HepG2 (cell line): ENCODE results near the gene CLUH. TPM values are rescaled to one million over a fixed set of nuclear protein-coding genes. Genes with fewer than 3 reads are reported as not detected.

Experiments used
- ATAC-seq: fragments of 200-7000 bp; cut with Tn5 transposase; 3 replicates; pipeline ENCODE4 v1.9.1; 2020; ENCODE audit warnings: mild to moderate bottlenecking, moderate library complexity
- BruUV-seq: library from RNA; stranded (reverse); fragments of 400-500 nt; replicated peaks from 2 replicates; lab custom pipeline; 2021; lab: Mats Ljungman, UMichigan
- CTCF ChIA-PET: fragments of 300-600 bp; formaldehyde crosslinking; extraction: SDS; loops from one replicate; lab custom pipeline; 2021; ENCODE audit warnings: low total read pairs, inconsistent platforms, low intra/inter-chr PET ratio; lab: Yijun Ruan, JAX
- POLR2A ChIA-PET: fragments of 350-600 bp; sonication (Branson Sonifier 250); formaldehyde crosslinking; loops from one replicate; lab custom pipeline; 2020; ENCODE audit warnings: antibody characterized with exemption, inconsistent platforms; lab: Yijun Ruan, JAX
- DNase-seq: peaks from one replicate; pipeline ENCODE4 v3.0.0-alpha.2; 2015; ENCODE audit warnings: low spot score
- FAIRE-seq: peaks from 3 replicates; lab custom pipeline; 2011; peaks lifted over from hg19 to GRCh38; lab: Jason Lieb, UNC
- H2AFZ ChIP-seq: one replicate; pipeline ENCODE4 v1.6.1; 2011; ENCODE audit warnings: low read length, inconsistent platforms
- H3K27ac ChIP-seq: fragments of 300-600 bp; 3 replicates; pipeline ENCODE4 v1.8.0; 2011; ENCODE audit warnings: mixed run types, mild to moderate bottlenecking, mixed read lengths, low read length, inconsistent platforms; ENCODE audit not compliant: insufficient read depth; ENCODE audit errors: extremely low read length
- H3K27me3 ChIP-seq, 2 experiments: fragments of 200-600 bp in 1 of 2; 2 replicates in 1 of 2; 3 replicates in 1 of 2; pipeline versions ENCODE4 v1.6.0 to v1.8.0; 2011; ENCODE audit warnings: low read length in 2 of 2, mild to moderate bottlenecking in 2 of 2, moderate library complexity in 2 of 2, inconsistent platforms in 1 of 2; ENCODE audit not compliant: insufficient read depth in 2 of 2, control insufficient read depth in 1 of 2
- H3K36me3 ChIP-seq, 2 experiments: fragments of 200-600 bp in 1 of 2; replicated peaks in 1 of 2; 2 replicates in 1 of 2; 3 replicates in 1 of 2; pipeline versions ENCODE4 v1.5.1 to v1.8.0; 2011; ENCODE audit warnings: low read length in 2 of 2, inconsistent platforms in 1 of 2; ENCODE audit not compliant: insufficient read depth in 2 of 2, control insufficient read depth in 1 of 2
- H3K4me1 ChIP-seq: 2 replicates; pipeline ENCODE4 v1.5.1; 2012; ENCODE audit warnings: low read length, inconsistent platforms; ENCODE audit not compliant: insufficient read depth
- H3K4me2 ChIP-seq: 2 replicates; pipeline ENCODE4 v1.6.0; 2011; ENCODE audit warnings: low read depth, low read length, inconsistent platforms
- H3K4me3 ChIP-seq, 3 experiments: fragments of 200-600 bp in 1 of 3; sonication (generic), shearing (Covaris generic) in 1 of 3; replicated peaks in 1 of 3; 2 replicates each; pipeline ENCODE4 v1.5.1; 2011 to 2016; ENCODE audit warnings: low read length in 3 of 3, inconsistent platforms in 2 of 3, low read depth in 2 of 3, mild to moderate bottlenecking in 2 of 3, control low read depth in 1 of 3, mixed read lengths in 1 of 3; ENCODE audit not compliant: insufficient read depth in 1 of 3
- H3K79me2 ChIP-seq: one replicate; pipeline ENCODE4 v1.6.1; 2011; ENCODE audit warnings: low read length, inconsistent platforms; ENCODE audit not compliant: insufficient read depth
- H3K9ac ChIP-seq: 2 replicates; pipeline ENCODE4 v1.6.0; 2011; ENCODE audit warnings: mild to moderate bottlenecking, low read depth, low read length, inconsistent platforms; ENCODE audit not compliant: insufficient read depth
- H3K9me3 ChIP-seq: 2 replicates; pipeline ENCODE4 v1.5.1; 2012; ENCODE audit warnings: mild to moderate bottlenecking, low read length
- H4K20me1 ChIP-seq: 2 replicates; pipeline ENCODE4 v1.6.0; 2011; ENCODE audit warnings: inconsistent platforms, mild to moderate bottlenecking, low read length, moderate library complexity; ENCODE audit not compliant: insufficient read depth
- ARNT2 ChIP-seq: sonication (generic); formaldehyde crosslinking; IDR thresholded peaks from 2 replicates; pipeline ENCODE4 v1.8.0; 2022; ENCODE audit warnings: mild to moderate bottlenecking, low read depth, missing genetic modification reagents, moderate library complexity
- GABPB1 ChIP-seq: IDR thresholded peaks from 2 replicates; pipeline ENCODE4 v1.6.1; 2016; ENCODE audit warnings: mild to moderate bottlenecking, missing genetic modification reagents, moderate library complexity, missing compliant biosample characterization
- RFX3 ChIP-seq: IDR thresholded peaks from 2 replicates; pipeline ENCODE4 v1.6.1; 2016; ENCODE audit warnings: missing biosample characterization, missing genetic modification reagents
- WIZ ChIP-seq: sonication (generic); formaldehyde crosslinking; IDR thresholded peaks from 2 replicates; pipeline ENCODE4 v1.5.1; 2020; ENCODE audit warnings: mild to moderate bottlenecking, missing genetic modification reagents
- ZSCAN12 ChIP-seq: sonication (generic); formaldehyde crosslinking; IDR thresholded peaks from 2 replicates; pipeline ENCODE4 v1.9.0; 2021; ENCODE audit warnings: mild to moderate bottlenecking, missing genetic modification reagents
- WGBS: methylation state at CpG from one replicate; pipeline ENCODE4 v1.1.6; 2017; ENCODE audit warnings: low lambda C conversion rate; 5-methylcytosine and 5-hydroxymethylcytosine counted together
- in situ Hi-C: cut with HindIII; loops from 2 replicates; pipeline ENCODE4 v1.10.0; 2017; ENCODE audit warnings: low pct_unique_long_range_greater_than_20kb; ENCODE audit not compliant: extremely low pct_ligation_motif_present
- intact Hi-C: fragments of 100-400 bp; cut with micrococcal nuclease; formaldehyde crosslinking; loops from one replicate; pipeline ENCODE4 v1.10.0; 2022; ENCODE audit not compliant: unreplicated experiment
- polyA plus RNA-seq, 8 experiments: library from polyadenylated mRNA; depleted of rRNA in 3 of 8; stranded (reverse) in 7 of 8; unstranded in 1 of 8; fragments of >200 nt; fragmentation: Illumina TruSeq in 4 of 8; extraction: Trizol in 4 of 8; gene quantifications; 2 replicates each; pipeline versions ENCODE4 v1.2.1 to v1.2.3, GENCODE V29; 2011 to 2016; ENCODE audit warnings: low read depth in 4 of 8, missing spikeins in 1 of 8, mixed read lengths in 1 of 8; ENCODE audit not compliant: insufficient read depth in 1 of 8
- total RNA-seq, 5 experiments: library from RNA; depleted of rRNA; stranded (reverse); fragments of >200 nt; fragmentation: Illumina TruSeq; extraction: Trizol; gene quantifications; 2 replicates each; pipeline ENCODE4 v1.2.3, GENCODE V29; 2016; ENCODE audit warnings: low read depth in 1 of 5
- TF ChIP-seq, protein P1 (sequence below): IDR thresholded peaks from 2 replicates; pipeline ENCODE4 v1.4.0; 2020; ENCODE audit warnings: mild to moderate bottlenecking, missing genetic modification reagents
- TF ChIP-seq, protein P2 (sequence below), 2 experiments: sonication (generic) in 1 of 2; formaldehyde crosslinking in 1 of 2; IDR thresholded peaks; 2 replicates each; pipeline versions ENCODE4 v1.4.0 to v1.6.1; 2016 to 2020; ENCODE audit warnings: borderline replicate concordance in 1 of 2, low read depth in 1 of 2, mild to moderate bottlenecking in 1 of 2, missing genetic modification reagents in 1 of 2
- TF ChIP-seq, protein P3 (sequence below): sonication (generic); formaldehyde crosslinking; IDR thresholded peaks from 2 replicates; pipeline ENCODE4 v1.5.0; 2020; ENCODE audit warnings: mild to moderate bottlenecking, missing genetic modification reagents

Gene CLUH
- total and polyA plus RNA-seq, 2 of the 13 experiments (the other 11 are each of a cell fraction or from before 2014, with no cell fraction given): 30.9 to 60.5 TPM

DNA sequence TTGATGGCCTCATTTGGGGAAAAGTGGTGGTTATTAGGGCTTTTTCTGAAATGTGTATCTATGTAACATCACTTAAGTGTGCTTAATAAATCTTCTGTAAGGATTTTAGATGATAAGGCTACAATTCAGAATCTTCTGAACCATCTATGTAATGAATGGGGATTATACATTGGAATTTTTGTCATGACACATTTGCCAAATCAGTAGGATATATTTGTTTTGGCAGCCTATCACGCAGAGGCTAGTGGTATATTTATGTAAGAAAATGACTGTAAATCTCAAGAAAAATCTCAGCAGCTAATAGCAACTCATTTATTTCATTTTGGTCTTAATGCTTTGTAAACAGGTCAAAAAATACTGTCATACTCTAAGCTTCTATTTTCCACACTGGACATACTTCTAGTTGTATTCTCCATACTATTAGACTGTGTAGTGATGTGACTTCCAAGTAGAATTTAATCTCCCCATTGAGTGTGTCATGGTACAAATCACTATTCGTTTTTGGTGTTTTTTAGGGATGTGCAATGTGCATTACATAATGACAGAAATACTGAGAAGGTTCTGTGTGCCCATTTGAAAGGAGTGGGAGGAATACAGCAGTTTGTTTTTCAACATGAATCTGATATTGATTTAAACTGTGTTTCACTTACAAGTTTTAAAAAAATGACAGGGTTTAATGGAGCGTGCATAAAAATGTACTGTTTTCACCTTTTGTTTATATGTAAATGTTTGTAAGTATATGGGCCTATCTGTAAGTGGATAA lies 29.2 kb downstream of the CLUH start (continued):
- TF ChIP-seq GABPB1 (CRISPR knock-in tag) (no peak), ZSCAN12 (no peak), RFX3 (CRISPR knock-in tag) (no peak)

DNA sequence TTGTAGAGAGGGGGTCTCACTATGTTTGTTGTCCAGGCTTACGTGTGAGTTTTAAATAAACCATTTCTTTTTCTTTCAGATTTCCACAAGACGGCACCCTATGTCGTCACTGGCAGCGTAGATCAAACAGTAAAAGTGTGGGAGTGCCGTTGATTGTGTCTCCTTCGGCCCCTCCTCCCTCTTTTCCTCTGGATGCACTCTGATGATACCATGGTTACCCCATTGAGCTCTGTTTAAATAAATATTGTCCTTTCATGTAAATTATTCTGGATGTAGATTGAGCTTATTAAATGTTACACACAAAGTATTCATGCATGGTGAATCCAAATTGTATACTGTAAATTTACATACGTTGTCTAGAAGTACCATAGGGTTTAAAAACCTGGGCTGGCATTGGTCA lies 29.9 kb downstream of the CLUH start:
- BruUV-seq: no TSS peak
- FAIRE-seq: no peak
- TF ChIP-seq WIZ (CRISPR knock-in tag): no peak
- no peak for TF ChIP-seq ARNT2
- TF ChIP-seq, protein P1, sequence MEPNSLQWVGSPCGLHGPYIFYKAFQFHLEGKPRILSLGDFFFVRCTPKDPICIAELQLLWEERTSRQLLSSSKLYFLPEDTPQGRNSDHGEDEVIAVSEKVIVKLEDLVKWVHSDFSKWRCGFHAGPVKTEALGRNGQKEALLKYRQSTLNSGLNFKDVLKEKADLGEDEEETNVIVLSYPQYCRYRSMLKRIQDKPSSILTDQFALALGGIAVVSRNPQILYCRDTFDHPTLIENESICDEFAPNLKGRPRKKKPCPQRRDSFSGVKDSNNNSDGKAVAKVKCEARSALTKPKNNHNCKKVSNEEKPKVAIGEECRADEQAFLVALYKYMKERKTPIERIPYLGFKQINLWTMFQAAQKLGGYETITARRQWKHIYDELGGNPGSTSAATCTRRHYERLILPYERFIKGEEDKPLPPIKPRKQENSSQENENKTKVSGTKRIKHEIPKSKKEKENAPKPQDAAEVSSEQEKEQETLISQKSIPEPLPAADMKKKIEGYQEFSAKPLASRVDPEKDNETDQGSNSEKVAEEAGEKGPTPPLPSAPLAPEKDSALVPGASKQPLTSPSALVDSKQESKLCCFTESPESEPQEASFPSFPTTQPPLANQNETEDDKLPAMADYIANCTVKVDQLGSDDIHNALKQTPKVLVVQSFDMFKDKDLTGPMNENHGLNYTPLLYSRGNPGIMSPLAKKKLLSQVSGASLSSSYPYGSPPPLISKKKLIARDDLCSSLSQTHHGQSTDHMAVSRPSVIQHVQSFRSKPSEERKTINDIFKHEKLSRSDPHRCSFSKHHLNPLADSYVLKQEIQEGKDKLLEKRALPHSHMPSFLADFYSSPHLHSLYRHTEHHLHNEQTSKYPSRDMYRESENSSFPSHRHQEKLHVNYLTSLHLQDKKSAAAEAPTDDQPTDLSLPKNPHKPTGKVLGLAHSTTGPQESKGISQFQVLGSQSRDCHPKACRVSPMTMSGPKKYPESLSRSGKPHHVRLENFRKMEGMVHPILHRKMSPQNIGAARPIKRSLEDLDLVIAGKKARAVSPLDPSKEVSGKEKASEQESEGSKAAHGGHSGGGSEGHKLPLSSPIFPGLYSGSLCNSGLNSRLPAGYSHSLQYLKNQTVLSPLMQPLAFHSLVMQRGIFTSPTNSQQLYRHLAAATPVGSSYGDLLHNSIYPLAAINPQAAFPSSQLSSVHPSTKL (CRISPR knock-in tag): no peak
- TF ChIP-seq, protein P2, sequence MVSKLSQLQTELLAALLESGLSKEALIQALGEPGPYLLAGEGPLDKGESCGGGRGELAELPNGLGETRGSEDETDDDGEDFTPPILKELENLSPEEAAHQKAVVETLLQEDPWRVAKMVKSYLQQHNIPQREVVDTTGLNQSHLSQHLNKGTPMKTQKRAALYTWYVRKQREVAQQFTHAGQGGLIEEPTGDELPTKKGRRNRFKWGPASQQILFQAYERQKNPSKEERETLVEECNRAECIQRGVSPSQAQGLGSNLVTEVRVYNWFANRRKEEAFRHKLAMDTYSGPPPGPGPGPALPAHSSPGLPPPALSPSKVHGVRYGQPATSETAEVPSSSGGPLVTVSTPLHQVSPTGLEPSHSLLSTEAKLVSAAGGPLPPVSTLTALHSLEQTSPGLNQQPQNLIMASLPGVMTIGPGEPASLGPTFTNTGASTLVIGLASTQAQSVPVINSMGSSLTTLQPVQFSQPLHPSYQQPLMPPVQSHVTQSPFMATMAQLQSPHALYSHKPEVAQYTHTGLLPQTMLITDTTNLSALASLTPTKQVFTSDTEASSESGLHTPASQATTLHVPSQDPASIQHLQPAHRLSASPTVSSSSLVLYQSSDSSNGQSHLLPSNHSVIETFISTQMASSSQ (IDR thresholded peaks at IDR 0.05; ENCODE audit: low read depth): no peak
- TF ChIP-seq, protein P2 (CRISPR knock-in tag; IDR thresholded peaks at IDR 0.05; ENCODE audit: borderline replicate concordance): no peak
- TF ChIP-seq, protein P3, sequence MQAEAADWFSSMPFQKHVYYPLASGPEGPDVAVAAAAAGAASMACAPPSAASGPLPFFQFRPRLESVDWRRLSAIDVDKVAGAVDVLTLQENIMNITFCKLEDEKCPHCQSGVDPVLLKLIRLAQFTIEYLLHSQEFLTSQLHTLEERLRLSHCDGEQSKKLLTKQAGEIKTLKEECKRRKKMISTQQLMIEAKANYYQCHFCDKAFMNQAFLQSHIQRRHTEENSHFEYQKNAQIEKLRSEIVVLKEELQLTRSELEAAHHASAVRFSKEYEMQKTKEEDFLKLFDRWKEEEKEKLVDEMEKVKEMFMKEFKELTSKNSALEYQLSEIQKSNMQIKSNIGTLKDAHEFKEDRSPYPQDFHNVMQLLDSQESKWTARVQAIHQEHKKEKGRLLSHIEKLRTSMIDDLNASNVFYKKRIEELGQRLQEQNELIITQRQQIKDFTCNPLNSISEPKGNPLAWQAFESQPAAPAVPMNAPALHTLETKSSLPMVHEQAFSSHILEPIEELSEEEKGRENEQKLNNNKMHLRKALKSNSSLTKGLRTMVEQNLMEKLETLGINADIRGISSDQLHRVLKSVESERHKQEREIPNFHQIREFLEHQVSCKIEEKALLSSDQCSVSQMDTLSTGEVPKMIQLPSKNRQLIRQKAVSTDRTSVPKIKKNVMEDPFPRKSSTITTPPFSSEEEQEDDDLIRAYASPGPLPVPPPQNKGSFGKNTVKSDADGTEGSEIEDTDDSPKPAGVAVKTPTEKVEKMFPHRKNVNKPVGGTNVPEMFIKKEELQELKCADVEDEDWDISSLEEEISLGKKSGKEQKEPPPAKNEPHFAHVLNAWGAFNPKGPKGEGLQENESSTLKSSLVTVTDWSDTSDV: no peak
- WGBS: 94% methylated on average over 7 of the region's 7 CpGs
- H3K27me3 ChIP-seq: no peaks in the 10 kb centered on the region
- H3K4me1 ChIP-seq: no peaks in the 10 kb centered on the region
- no peak for ATAC-seq
- H4K20me1 ChIP-seq: no peaks in the 10 kb centered on the region
- H2AFZ ChIP-seq: no peak overlapping the region
- intact Hi-C loops: no loop called here
- H3K79me2 ChIP-seq: no peaks in the 10 kb centered on the region
- POLR2A ChIA-PET: no interaction called here
- no peak overlapping the region for H3K27ac ChIP-seq
- CTCF ChIA-PET: no interaction called here
- no peaks in the 10 kb centered on the region for H3K9me3 ChIP-seq
- H3K36me3 ChIP-seq: peaks cover 8 to 41% of the 10 kb centered on the region in 2 experiments; a peak in 4 of 5 replicates
- no peak overlapping the region for H3K4me3 ChIP-seq
- in situ Hi-C loops: no loop called here
- H3K9ac ChIP-seq: no peak overlapping the region
- no peak overlapping the region for H3K4me2 ChIP-seq
- no peak for DNase-seq
